ENCODE measurements around the gene CDKN1B. TPM values are rescaled to one million over a fixed set of nuclear protein-coding genes. Genes with fewer than 3 reads are reported as not detected.
A peak's percentile ranks its signal among the peaks of the same experiment; 100 is the strongest.

CDKN1B gene
- total and polyA plus RNA-seq, 2 of the 13 experiments (the other 11 are each of a cell fraction or from before 2014, with no cell fraction given): 20.1 to 37.2 TPM

DNA sequence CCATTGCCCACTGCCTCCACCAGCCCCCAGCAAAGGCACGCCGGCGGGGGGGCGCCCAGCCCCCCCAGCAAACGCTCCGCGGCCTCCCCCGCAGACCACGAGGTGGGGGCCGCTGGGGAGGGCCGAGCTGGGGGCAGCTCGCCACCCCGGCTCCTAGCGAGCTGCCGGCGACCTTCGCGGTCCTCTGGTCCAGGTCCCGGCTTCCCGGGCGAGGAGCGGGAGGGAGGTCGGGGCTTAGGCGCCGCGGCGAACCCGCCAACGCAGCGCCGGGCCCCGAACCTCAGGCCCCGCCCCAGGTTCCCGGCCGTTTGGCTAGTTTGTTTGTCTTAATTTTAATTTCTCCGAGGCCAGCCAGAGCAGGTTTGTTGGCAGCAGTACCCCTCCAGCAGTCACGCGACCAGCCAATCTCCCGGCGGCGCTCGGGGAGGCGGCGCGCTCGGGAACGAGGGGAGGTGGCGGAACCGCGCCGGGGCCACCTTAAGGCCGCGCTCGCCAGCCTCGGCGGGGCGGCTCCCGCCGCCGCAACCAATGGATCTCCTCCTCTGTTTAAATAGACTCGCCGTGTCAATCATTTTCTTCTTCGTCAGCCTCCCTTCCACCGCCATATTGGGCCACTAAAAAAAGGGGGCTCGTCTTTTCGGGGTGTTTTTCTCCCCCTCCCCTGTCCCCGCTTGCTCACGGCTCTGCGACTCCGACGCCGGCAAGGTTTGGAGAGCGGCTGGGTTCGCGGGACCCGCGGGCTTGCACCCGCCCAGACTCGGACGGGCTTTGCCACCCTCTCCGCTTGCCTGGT is at the start of gene CDKN1B (continued):
- TF ChIP-seq, protein P1, sequence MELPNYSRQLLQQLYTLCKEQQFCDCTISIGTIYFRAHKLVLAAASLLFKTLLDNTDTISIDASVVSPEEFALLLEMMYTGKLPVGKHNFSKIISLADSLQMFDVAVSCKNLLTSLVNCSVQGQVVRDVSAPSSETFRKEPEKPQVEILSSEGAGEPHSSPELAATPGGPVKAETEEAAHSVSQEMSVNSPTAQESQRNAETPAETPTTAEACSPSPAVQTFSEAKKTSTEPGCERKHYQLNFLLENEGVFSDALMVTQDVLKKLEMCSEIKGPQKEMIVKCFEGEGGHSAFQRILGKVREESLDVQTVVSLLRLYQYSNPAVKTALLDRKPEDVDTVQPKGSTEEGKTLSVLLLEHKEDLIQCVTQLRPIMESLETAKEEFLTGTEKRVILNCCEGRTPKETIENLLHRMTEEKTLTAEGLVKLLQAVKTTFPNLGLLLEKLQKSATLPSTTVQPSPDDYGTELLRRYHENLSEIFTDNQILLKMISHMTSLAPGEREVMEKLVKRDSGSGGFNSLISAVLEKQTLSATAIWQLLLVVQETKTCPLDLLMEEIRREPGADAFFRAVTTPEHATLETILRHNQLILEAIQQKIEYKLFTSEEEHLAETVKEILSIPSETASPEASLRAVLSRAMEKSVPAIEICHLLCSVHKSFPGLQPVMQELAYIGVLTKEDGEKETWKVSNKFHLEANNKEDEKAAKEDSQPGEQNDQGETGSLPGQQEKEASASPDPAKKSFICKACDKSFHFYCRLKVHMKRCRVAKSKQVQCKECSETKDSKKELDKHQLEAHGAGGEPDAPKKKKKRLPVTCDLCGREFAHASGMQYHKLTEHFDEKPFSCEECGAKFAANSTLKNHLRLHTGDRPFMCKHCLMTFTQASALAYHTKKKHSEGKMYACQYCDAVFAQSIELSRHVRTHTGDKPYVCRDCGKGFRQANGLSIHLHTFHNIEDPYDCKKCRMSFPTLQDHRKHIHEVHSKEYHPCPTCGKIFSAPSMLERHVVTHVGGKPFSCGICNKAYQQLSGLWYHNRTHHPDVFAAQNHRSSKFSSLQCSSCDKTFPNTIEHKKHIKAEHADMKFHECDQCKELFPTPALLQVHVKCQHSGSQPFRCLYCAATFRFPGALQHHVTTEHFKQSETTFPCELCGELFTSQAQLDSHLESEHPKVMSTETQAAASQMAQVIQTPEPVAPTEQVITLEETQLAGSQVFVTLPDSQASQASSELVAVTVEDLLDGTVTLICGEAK (IDR thresholded peaks at IDR 0.05): no peak
- TF ChIP-seq, protein P1 (CRISPR knock-in tag; IDR thresholded peaks at IDR 0.05): peak; percentile 62
- TF ChIP-seq, protein P2, sequence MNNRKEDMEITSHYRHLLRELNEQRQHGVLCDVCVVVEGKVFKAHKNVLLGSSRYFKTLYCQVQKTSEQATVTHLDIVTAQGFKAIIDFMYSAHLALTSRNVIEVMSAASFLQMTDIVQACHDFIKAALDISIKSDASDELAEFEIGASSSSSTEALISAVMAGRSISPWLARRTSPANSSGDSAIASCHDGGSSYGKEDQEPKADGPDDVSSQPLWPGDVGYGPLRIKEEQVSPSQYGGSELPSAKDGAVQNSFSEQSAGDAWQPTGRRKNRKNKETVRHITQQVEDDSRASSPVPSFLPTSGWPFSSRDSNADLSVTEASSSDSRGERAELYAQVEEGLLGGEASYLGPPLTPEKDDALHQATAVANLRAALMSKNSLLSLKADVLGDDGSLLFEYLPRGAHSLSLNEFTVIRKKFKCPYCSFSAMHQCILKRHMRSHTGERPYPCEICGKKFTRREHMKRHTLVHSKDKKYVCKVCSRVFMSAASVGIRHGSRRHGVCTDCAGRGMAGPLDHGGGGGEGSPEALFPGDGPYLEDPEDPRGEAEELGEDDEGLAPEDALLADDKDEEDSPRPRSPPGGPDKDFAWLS (CRISPR knock-in tag; IDR thresholded peaks at IDR 0.05; ENCODE audit: borderline replicate concordance): no peak
- TF ChIP-seq ZNF337 (CRISPR knock-in tag; IDR thresholded peaks at IDR 0.05; ENCODE audit: borderline replicate concordance, low read depth): 0 out of 2 replicates have a peak, but pooled peaks have one; percentile 5
- TF ChIP-seq RORA (CRISPR knock-in tag; IDR thresholded peaks at IDR 0.05): no peak
- TF ChIP-seq, protein P3, sequence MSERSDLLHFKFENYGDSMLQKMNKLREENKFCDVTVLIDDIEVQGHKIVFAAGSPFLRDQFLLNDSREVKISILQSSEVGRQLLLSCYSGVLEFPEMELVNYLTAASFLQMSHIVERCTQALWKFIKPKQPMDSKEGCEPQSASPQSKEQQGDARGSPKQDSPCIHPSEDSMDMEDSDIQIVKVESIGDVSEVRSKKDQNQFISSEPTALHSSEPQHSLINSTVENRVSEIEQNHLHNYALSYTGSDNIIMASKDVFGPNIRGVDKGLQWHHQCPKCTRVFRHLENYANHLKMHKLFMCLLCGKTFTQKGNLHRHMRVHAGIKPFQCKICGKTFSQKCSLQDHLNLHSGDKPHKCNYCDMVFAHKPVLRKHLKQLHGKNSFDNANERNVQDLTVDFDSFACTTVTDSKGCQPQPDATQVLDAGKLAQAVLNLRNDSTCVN (CRISPR knock-in tag; IDR thresholded peaks at IDR 0.05; ENCODE audit: borderline replicate concordance): no peak
- TF ChIP-seq, protein P4, sequence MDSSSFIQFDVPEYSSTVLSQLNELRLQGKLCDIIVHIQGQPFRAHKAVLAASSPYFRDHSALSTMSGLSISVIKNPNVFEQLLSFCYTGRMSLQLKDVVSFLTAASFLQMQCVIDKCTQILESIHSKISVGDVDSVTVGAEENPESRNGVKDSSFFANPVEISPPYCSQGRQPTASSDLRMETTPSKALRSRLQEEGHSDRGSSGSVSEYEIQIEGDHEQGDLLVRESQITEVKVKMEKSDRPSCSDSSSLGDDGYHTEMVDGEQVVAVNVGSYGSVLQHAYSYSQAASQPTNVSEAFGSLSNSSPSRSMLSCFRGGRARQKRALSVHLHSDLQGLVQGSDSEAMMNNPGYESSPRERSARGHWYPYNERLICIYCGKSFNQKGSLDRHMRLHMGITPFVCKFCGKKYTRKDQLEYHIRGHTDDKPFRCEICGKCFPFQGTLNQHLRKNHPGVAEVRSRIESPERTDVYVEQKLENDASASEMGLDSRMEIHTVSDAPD (CRISPR knock-in tag; IDR thresholded peaks at IDR 0.05): peak; percentile 76
- no peak for TF ChIP-seq JARID2 (CRISPR knock-in tag; IDR thresholded peaks at IDR 0.05; ENCODE audit: insufficient replicate concordance)
- TF ChIP-seq, protein P5, sequence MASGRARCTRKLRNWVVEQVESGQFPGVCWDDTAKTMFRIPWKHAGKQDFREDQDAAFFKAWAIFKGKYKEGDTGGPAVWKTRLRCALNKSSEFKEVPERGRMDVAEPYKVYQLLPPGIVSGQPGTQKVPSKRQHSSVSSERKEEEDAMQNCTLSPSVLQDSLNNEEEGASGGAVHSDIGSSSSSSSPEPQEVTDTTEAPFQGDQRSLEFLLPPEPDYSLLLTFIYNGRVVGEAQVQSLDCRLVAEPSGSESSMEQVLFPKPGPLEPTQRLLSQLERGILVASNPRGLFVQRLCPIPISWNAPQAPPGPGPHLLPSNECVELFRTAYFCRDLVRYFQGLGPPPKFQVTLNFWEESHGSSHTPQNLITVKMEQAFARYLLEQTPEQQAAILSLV (CRISPR knock-in tag; IDR thresholded peaks at IDR 0.05; ENCODE audit: borderline replicate concordance): no peak; the same call in 1 of the 2 replicates
- no peak for TF ChIP-seq ZNF460 (CRISPR knock-in tag; IDR thresholded peaks at IDR 0.05; ENCODE audit: borderline replicate concordance)
- no peak for TF ChIP-seq IKZF1 (IDR thresholded peaks at IDR 0.05)
- 0 out of 2 replicates have a peak, but pooled peaks have one; percentile 45 for TF ChIP-seq HOXA7 (CRISPR knock-in tag; IDR thresholded peaks at IDR 0.05)
- TF ChIP-seq ZNF879 (CRISPR knock-in tag; IDR thresholded peaks at IDR 0.05): no peak
- no peak for TF ChIP-seq KDM4B (CRISPR knock-in tag; IDR thresholded peaks at IDR 0.05)
